Left ventricle myocardium inferior (tissue), 1 donor: ENCODE results near the gene C1orf50. TPM values are rescaled to one million over a fixed set of nuclear protein-coding genes. Genes with fewer than 3 reads are reported as not detected.

Experiments
- DNase-seq: peaks from one replicate; pipeline ENCODE4 v3.0.0-alpha.2; 2020
- H3K27ac ChIP-seq: fragments of 200-600 bp; replicated peaks from 2 replicates; pipeline ENCODE4 v1.8.0; 2021
- H3K27me3 ChIP-seq: fragments of 200-600 bp; 2 replicates; pipeline ENCODE4 v1.8.0; 2021; ENCODE audit warnings: low read depth
- H3K36me3 ChIP-seq: fragments of 200-600 bp; 2 replicates; pipeline ENCODE4 v1.8.0; 2021
- H3K4me1 ChIP-seq: fragments of 200-600 bp; 2 replicates; pipeline ENCODE4 v1.8.0; 2021
- H3K4me3 ChIP-seq: fragments of 200-600 bp; 2 replicates; pipeline ENCODE4 v1.8.0; 2021; ENCODE audit warnings: mild to moderate bottlenecking, moderate library complexity
- H3K9me3 ChIP-seq: fragments of 200-600 bp; replicated peaks from 2 replicates; pipeline ENCODE4 v1.8.0; 2021
- intact Hi-C: fragments of 100-400 bp; cut with micrococcal nuclease; formaldehyde crosslinking; loops from one replicate; pipeline ENCODE4 v1.11.0; 2022
- total RNA-seq: library from RNA; stranded (reverse); fragmentation: NEBNext Ultra II Directional; extraction: Animal tissue kit (Norgen Biotek cat#: 25700); gene quantifications from one replicate; pipeline ENCODE4 v1.2.1, GENCODE V29; 2021
- TF ChIP-seq, protein P1 (sequence below): fragments of 200-600 bp; IDR thresholded peaks from 2 replicates; pipeline ENCODE4 v1.8.0; 2021; ENCODE audit warnings: antibody characterized with exemption, mild to moderate bottlenecking, borderline replicate concordance
- donor health status: DM: no; HTN: yes; CAD: no; lungs with severe emphysema.

The C1orf50 gene
- total RNA-seq, 1 donor from 2014 or later = 7.8 TPM

DNA sequence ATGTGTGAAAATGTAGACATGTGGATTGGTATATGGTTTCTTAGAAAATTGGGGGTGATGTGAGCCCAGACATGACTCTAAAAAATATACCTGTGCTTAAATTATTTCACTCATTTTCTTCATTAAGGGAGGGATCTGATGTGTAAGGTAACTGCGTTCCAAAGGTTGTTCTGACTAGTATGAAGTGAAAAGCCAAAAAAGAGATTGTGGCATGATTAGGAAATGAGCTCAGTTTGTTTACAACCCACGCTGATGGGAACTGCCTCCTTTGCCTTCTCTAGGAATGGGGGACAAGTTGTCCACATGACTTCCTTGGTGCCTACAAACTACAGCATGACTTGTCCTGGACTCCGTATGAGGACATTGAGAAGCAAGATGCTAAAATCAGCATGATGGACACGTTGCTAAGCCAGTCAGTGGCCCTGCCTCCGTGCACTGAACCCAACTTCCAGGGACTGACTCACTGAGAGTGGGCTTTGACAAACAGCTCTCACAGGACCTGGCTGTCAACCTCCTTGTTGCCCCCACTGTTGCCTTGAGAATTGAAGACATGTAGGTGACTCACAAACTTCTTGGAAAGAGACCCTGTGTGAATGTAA is 8.0 kb downstream of the C1orf50 start:
- Histone ChIP-seq H3K9me3 (no peaks in the 10 kb centered on the region), H3K36me3 (peaks cover 55% of the 10 kb centered on the region), H3K4me3 (no peak overlapping the region), H3K4me1 (peaks cover 22% of the 10 kb centered on the region), H3K27me3 (no peaks in the 10 kb centered on the region), H3K27ac (no peak overlapping the region)
- intact Hi-C loops = no loop called here
- no peak for DNase-seq
- TF ChIP-seq, protein P1, sequence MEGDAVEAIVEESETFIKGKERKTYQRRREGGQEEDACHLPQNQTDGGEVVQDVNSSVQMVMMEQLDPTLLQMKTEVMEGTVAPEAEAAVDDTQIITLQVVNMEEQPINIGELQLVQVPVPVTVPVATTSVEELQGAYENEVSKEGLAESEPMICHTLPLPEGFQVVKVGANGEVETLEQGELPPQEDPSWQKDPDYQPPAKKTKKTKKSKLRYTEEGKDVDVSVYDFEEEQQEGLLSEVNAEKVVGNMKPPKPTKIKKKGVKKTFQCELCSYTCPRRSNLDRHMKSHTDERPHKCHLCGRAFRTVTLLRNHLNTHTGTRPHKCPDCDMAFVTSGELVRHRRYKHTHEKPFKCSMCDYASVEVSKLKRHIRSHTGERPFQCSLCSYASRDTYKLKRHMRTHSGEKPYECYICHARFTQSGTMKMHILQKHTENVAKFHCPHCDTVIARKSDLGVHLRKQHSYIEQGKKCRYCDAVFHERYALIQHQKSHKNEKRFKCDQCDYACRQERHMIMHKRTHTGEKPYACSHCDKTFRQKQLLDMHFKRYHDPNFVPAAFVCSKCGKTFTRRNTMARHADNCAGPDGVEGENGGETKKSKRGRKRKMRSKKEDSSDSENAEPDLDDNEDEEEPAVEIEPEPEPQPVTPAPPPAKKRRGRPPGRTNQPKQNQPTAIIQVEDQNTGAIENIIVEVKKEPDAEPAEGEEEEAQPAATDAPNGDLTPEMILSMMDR = no peak

DNA sequence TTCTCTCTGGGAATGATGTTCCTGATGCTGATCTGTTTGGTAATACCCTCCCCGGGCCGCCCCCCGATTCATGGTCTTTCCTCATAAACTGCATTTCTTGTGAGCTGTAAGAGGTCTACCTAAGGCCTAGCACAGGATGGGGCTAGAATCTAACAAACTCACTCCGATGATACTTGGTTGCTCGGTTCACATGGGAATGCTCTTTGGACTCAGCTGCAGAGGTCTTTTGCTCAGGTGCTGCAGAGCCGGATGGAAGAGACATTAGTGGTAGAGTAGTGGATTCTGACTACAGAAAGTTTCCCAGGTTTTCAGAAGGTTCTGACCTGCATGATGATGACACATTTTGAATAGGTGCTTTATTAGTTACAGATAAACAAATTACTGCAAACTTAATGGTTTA is 9.5 kb downstream of the C1orf50 start:
- H3K27ac ChIP-seq = no peak overlapping the region
- no peak overlapping the region for H3K4me3 ChIP-seq
- intact Hi-C loops = no loop called here
- peaks cover 68% of the 10 kb centered on the region for H3K36me3 ChIP-seq
- DNase-seq = no peak
- peaks cover 11% of the 10 kb centered on the region for H3K4me1 ChIP-seq
- TF ChIP-seq, protein P1 = no peak
- H3K9me3 ChIP-seq = no peaks in the 10 kb centered on the region
- no peaks in the 10 kb centered on the region for H3K27me3 ChIP-seq

- intact Hi-C loops = no loop called here
- TF ChIP-seq, protein P1 = peak; percentile 67
- H3K36me3 ChIP-seq = peaks cover 77% of the 10 kb centered on the region
Observed at GRCh38 chr1:42777852-42778251, 10.8 kb downstream of the C1orf50 start.

GRCh38 chr1:42779725-42780124 is 12.7 kb downstream of the C1orf50 start:
- Histone ChIP-seq H3K27ac (no peak overlapping the region), H3K4me1 (peaks cover 1% of the 10 kb centered on the region), H3K36me3 (peaks cover 64% of the 10 kb centered on the region), H3K9me3 (no peaks in the 10 kb centered on the region), H3K27me3 (no peaks in the 10 kb centered on the region), H3K4me3 (no peak overlapping the region)
- TF ChIP-seq, protein P1 = no peak
- intact Hi-C loops = no loop called here
- no peak for DNase-seq

More at GRCh38 chr1:42777852-42778251, 10.8 kb downstream of the C1orf50 start:
- DNase-seq = no peak
- no peaks in the 10 kb centered on the region for H3K4me1 ChIP-seq
- no peak overlapping the region for H3K4me3 ChIP-seq
- no peaks in the 10 kb centered on the region for H3K9me3 ChIP-seq
- H3K27ac ChIP-seq = no peak overlapping the region
- no peaks in the 10 kb centered on the region for H3K27me3 ChIP-seq

DNA sequence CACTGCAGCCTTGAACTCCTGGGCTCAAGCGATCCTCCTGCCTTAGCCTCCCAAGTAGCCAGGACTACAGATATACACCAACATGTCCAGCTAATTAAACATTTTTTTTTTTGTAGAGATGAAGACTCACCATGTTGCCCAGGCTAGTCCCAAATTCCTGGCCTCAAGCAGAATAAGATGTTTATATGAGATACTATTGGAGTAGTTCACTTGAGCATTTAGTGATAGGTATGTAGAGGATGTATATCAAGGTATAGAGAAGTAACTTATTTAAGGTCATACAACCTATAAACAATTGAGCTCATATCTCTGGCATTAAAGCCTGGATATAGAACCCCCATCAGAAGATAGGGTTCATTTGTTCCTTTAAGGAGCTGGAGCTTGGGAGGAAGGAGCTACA is 13.1 kb downstream of the C1orf50 start:
- DNase-seq = no peak
- Histone ChIP-seq H3K4me1 (peaks cover 6% of the 10 kb centered on the region), H3K4me3 (no peak overlapping the region), H3K27ac (no peak overlapping the region), H3K36me3 (peaks cover 60% of the 10 kb centered on the region), H3K27me3 (no peaks in the 10 kb centered on the region), H3K9me3 (no peaks in the 10 kb centered on the region)
- intact Hi-C loops = no loop called here
- TF ChIP-seq, protein P1 = no peak

- Histone ChIP-seq H3K27ac (no peak overlapping the region), H3K4me1 (peaks cover 19% of the 10 kb centered on the region), H3K4me3 (no peak overlapping the region), H3K9me3 (no peaks in the 10 kb centered on the region), H3K36me3 (peaks cover 32% of the 10 kb centered on the region), H3K27me3 (no peaks in the 10 kb centered on the region)
- intact Hi-C loops = no loop called here
- DNase-seq = no peak
- TF ChIP-seq, protein P1 = no peak
Observed at GRCh38 chr1:42783092-42783491, 16.0 kb downstream of the C1orf50 start.
